BE2C (cell line): ENCODE measurements around the gene NEK9.

Source experiments
- DNase-seq: peaks from one replicate; pipeline ENCODE4 v3.0.0-alpha.2; 2020
- H3K27me3 ChIP-seq: fragments of 250-450 bp; sonication (Bioruptor Pico); 2 replicates; pipeline ENCODE4 v1.5.1; 2020; ENCODE audit warnings: mild to moderate bottlenecking
- H3K36me3 ChIP-seq: fragments of 250-450 bp; sonication (Bioruptor Pico); 2 replicates; pipeline ENCODE4 v1.5.1; 2020; ENCODE audit warnings: mild to moderate bottlenecking
- H3K4me1 ChIP-seq: fragments of 250-450 bp; sonication (Bioruptor Pico); 2 replicates; pipeline ENCODE4 v1.5.1; 2020
- H3K4me3 ChIP-seq: 2 replicates; pipeline ENCODE4 v1.5.1; 2011; ENCODE audit warnings: low read depth, low read length
- H3K9me3 ChIP-seq: fragments of 250-450 bp; sonication (Bioruptor Pico); 2 replicates; pipeline ENCODE4 v1.5.1; 2020
- CTCF ChIP-seq: IDR thresholded peaks from 2 replicates; pipeline ENCODE4 v1.5.1; 2012; ENCODE audit warnings: mild to moderate bottlenecking, low read depth, low read length

NEK9 gene

GRCh38 chr14:75168586-75169335 is 41.9 kb upstream of the NEK9 start:
- Histone ChIP-seq H3K4me3 (no peak overlapping the region), H3K4me1 (no peaks in the 10 kb centered on the region), H3K36me3 (no peaks in the 10 kb centered on the region), H3K9me3 (no peaks in the 10 kb centered on the region), H3K27me3 (no peaks in the 10 kb centered on the region)
- no peak for TF ChIP-seq CTCF
- no peak for DNase-seq

- no peak for TF ChIP-seq CTCF
Observed at GRCh38 chr14:75167325-75167724, 40.5 kb upstream of the NEK9 start.

GRCh38 chr14:75165586-75166391 is 38.9 kb upstream of the NEK9 start:
- no peak for DNase-seq
- H3K9me3 ChIP-seq = no peaks in the 10 kb centered on the region
- no peaks in the 10 kb centered on the region for H3K4me1 ChIP-seq
- H3K36me3 ChIP-seq = no peaks in the 10 kb centered on the region
- H3K4me3 ChIP-seq = no peak overlapping the region
- no peaks in the 10 kb centered on the region for H3K27me3 ChIP-seq
- no peak for TF ChIP-seq CTCF

More at GRCh38 chr14:75167325-75167724, 40.5 kb upstream of the NEK9 start:
- no peak for DNase-seq
- no peak overlapping the region for H3K4me3 ChIP-seq
- no peaks in the 10 kb centered on the region for H3K36me3 ChIP-seq
- H3K4me1 ChIP-seq = no peaks in the 10 kb centered on the region
- H3K9me3 ChIP-seq = no peaks in the 10 kb centered on the region
- H3K27me3 ChIP-seq = no peaks in the 10 kb centered on the region

- no peak overlapping the region for H3K4me3 ChIP-seq
- no peaks in the 10 kb centered on the region for H3K4me1 ChIP-seq
- H3K27me3 ChIP-seq = no peaks in the 10 kb centered on the region
- TF ChIP-seq CTCF = no peak
- no peaks in the 10 kb centered on the region for H3K36me3 ChIP-seq
- no peaks in the 10 kb centered on the region for H3K9me3 ChIP-seq
- no peak for DNase-seq
Observed at GRCh38 chr14:75164809-75165208, 38.0 kb upstream of the NEK9 start.

- H3K4me3 ChIP-seq = no peak overlapping the region
- no peaks in the 10 kb centered on the region for H3K9me3 ChIP-seq
- no peaks in the 10 kb centered on the region for H3K4me1 ChIP-seq
- no peak for DNase-seq
- TF ChIP-seq CTCF = no peak
- H3K27me3 ChIP-seq = no peaks in the 10 kb centered on the region
- H3K36me3 ChIP-seq = no peaks in the 10 kb centered on the region
Observed at GRCh38 chr14:75163677-75164076, 36.8 kb upstream of the NEK9 start.

- no peak overlapping the region for H3K4me3 ChIP-seq
- no peak for DNase-seq
- H3K27me3 ChIP-seq = no peaks in the 10 kb centered on the region
Observed at GRCh38 chr14:75162631-75163030, 35.8 kb upstream of the NEK9 start.

More at GRCh38 chr14:75162631-75163030, 35.8 kb upstream of the NEK9 start:
- Histone ChIP-seq H3K4me1 (no peaks in the 10 kb centered on the region), H3K36me3 (no peaks in the 10 kb centered on the region), H3K9me3 (no peaks in the 10 kb centered on the region)
- TF ChIP-seq CTCF = no peak
